Measurements from ENCODE around the gene NETO2.

Gene NETO2

GRCh38 chr16:47084198-47084597 lies 59.5 kb downstream of the NETO2 start:
- Mint-ChIP-seq H3K4me1 (no peaks in the 10 kb centered on the region), H3K9me3 (no peaks in the 10 kb centered on the region), H3K36me3 (peaks cover 2% of the 10 kb centered on the region), H3K27ac (no peak overlapping the region), H3K27me3 (no peaks in the 10 kb centered on the region), H3K4me3 (no peak overlapping the region)

GRCh38 chr16:47082099-47082865 lies 61.5 kb downstream of the NETO2 start:
- Mint-ChIP-seq H3K27me3 (no peaks in the 10 kb centered on the region), H3K9me3 (no peaks in the 10 kb centered on the region), H3K36me3 (no peaks in the 10 kb centered on the region), H3K27ac (no peak overlapping the region), H3K4me3 (no peak overlapping the region), H3K4me1 (no peaks in the 10 kb centered on the region)

- no peak overlapping the region for H3K4me3 Mint-ChIP-seq
- H3K9me3 Mint-ChIP-seq: no peaks in the 10 kb centered on the region
- no peak overlapping the region for H3K27ac Mint-ChIP-seq
- H3K27me3 Mint-ChIP-seq: no peaks in the 10 kb centered on the region
- no peaks in the 10 kb centered on the region for H3K4me1 Mint-ChIP-seq
- no peaks in the 10 kb centered on the region for H3K36me3 Mint-ChIP-seq
Observed at GRCh38 chr16:47081115-47081514, 62.6 kb downstream of the NETO2 start.

- Mint-ChIP-seq H3K36me3 (no peaks in the 10 kb centered on the region), H3K4me1 (no peaks in the 10 kb centered on the region), H3K27me3 (no peaks in the 10 kb centered on the region), H3K4me3 (no peak overlapping the region), H3K27ac (no peak overlapping the region), H3K9me3 (no peaks in the 10 kb centered on the region)
Observed at GRCh38 chr16:47079860-47080259, 63.9 kb downstream of the NETO2 start.

- Mint-ChIP-seq H3K4me3 (no peak overlapping the region), H3K27ac (no peak overlapping the region), H3K4me1 (peaks cover 5% of the 10 kb centered on the region), H3K9me3 (no peaks in the 10 kb centered on the region), H3K27me3 (no peaks in the 10 kb centered on the region), H3K36me3 (no peaks in the 10 kb centered on the region)
Observed at GRCh38 chr16:47073223-47074155, 70.3 kb downstream of the NETO2 start.

GRCh38 chr16:47072158-47072557 lies 71.6 kb downstream of the NETO2 start:
- H3K4me3 Mint-ChIP-seq: no peak overlapping the region
- H3K9me3 Mint-ChIP-seq: no peaks in the 10 kb centered on the region
- H3K36me3 Mint-ChIP-seq: no peaks in the 10 kb centered on the region
- H3K4me1 Mint-ChIP-seq: peaks cover 5% of the 10 kb centered on the region
- no peaks in the 10 kb centered on the region for H3K27me3 Mint-ChIP-seq
- no peak overlapping the region for H3K27ac Mint-ChIP-seq

- H3K4me3 Mint-ChIP-seq: no peak overlapping the region
- no peaks in the 10 kb centered on the region for H3K9me3 Mint-ChIP-seq
- H3K27me3 Mint-ChIP-seq: no peaks in the 10 kb centered on the region
- H3K27ac Mint-ChIP-seq: no peak overlapping the region
- H3K36me3 Mint-ChIP-seq: no peaks in the 10 kb centered on the region
- peaks cover 5% of the 10 kb centered on the region for H3K4me1 Mint-ChIP-seq
Observed at GRCh38 chr16:47069841-47070584, 73.7 kb downstream of the NETO2 start.

- no peaks in the 10 kb centered on the region for H3K9me3 Mint-ChIP-seq
- H3K27me3 Mint-ChIP-seq: no peaks in the 10 kb centered on the region
- H3K27ac Mint-ChIP-seq: no peak overlapping the region
- peaks cover 5% of the 10 kb centered on the region for H3K4me1 Mint-ChIP-seq
- no peaks in the 10 kb centered on the region for H3K36me3 Mint-ChIP-seq
- H3K4me3 Mint-ChIP-seq: no peak overlapping the region
Observed at GRCh38 chr16:47069313-47069712, 74.4 kb downstream of the NETO2 start.

GRCh38 chr16:47067203-47067602 lies 76.5 kb downstream of the NETO2 start:
- H3K9me3 Mint-ChIP-seq: peaks cover 7% of the 10 kb centered on the region
- H3K36me3 Mint-ChIP-seq: no peaks in the 10 kb centered on the region
- H3K27ac Mint-ChIP-seq: no peak overlapping the region
- H3K4me1 Mint-ChIP-seq: peaks cover 5% of the 10 kb centered on the region
- H3K27me3 Mint-ChIP-seq: no peaks in the 10 kb centered on the region
- H3K4me3 Mint-ChIP-seq: no peak overlapping the region

GRCh38 chr16:47065766-47066688 lies 77.7 kb downstream of the NETO2 start:
- H3K4me1 Mint-ChIP-seq: peaks cover 5% of the 10 kb centered on the region
- no peak overlapping the region for H3K27ac Mint-ChIP-seq
- H3K9me3 Mint-ChIP-seq: peaks cover 7% of the 10 kb centered on the region
- H3K36me3 Mint-ChIP-seq: no peaks in the 10 kb centered on the region
- no peaks in the 10 kb centered on the region for H3K27me3 Mint-ChIP-seq
- no peak overlapping the region for H3K4me3 Mint-ChIP-seq

GRCh38 chr16:47064775-47065174 lies 79.0 kb downstream of the NETO2 start:
- no peak overlapping the region for H3K27ac Mint-ChIP-seq
- peaks cover 7% of the 10 kb centered on the region for H3K9me3 Mint-ChIP-seq
- H3K36me3 Mint-ChIP-seq: no peaks in the 10 kb centered on the region
- no peak overlapping the region for H3K4me3 Mint-ChIP-seq
- no peaks in the 10 kb centered on the region for H3K27me3 Mint-ChIP-seq
- peaks cover 5% of the 10 kb centered on the region for H3K4me1 Mint-ChIP-seq

- H3K36me3 Mint-ChIP-seq: no peaks in the 10 kb centered on the region
- peaks cover 7% of the 10 kb centered on the region for H3K9me3 Mint-ChIP-seq
- no peak overlapping the region for H3K27ac Mint-ChIP-seq
- H3K4me1 Mint-ChIP-seq: no peaks in the 10 kb centered on the region
- no peaks in the 10 kb centered on the region for H3K27me3 Mint-ChIP-seq
- no peak overlapping the region for H3K4me3 Mint-ChIP-seq
Observed at GRCh38 chr16:47063011-47063724, 80.6 kb downstream of the NETO2 start.

- Mint-ChIP-seq H3K4me3 (no peak overlapping the region), H3K9me3 (peaks cover 7% of the 10 kb centered on the region), H3K27me3 (no peaks in the 10 kb centered on the region), H3K4me1 (no peaks in the 10 kb centered on the region), H3K27ac (no peak overlapping the region), H3K36me3 (no peaks in the 10 kb centered on the region)
Observed at GRCh38 chr16:47061204-47061603, 82.5 kb downstream of the NETO2 start.

GRCh38 chr16:47060596-47060995 lies 83.1 kb downstream of the NETO2 start:
- H3K36me3 Mint-ChIP-seq: no peaks in the 10 kb centered on the region
- H3K9me3 Mint-ChIP-seq: peaks cover 7% of the 10 kb centered on the region
- no peak overlapping the region for H3K27ac Mint-ChIP-seq
- no peaks in the 10 kb centered on the region for H3K4me1 Mint-ChIP-seq
- H3K4me3 Mint-ChIP-seq: no peak overlapping the region
- no peaks in the 10 kb centered on the region for H3K27me3 Mint-ChIP-seq

Data from activated naive CD4-positive, alpha-beta T cell treated with anti-CD3 and anti-CD28 coated beads, Interleukin-2, amount 50 U/mL, for 24 hours (primary cell).